Nephron (organoid): Measurements from ENCODE around the gene NPR3.

Experiments used
- H3K27ac Mint-ChIP-seq, 3 experiments: 2 replicates each; pipeline ENCODE4 v1.8.0; 2020; ENCODE audit warnings: mixed read lengths in 3 of 3, mild to moderate bottlenecking in 2 of 3, moderate library complexity in 1 of 3
- H3K27me3 Mint-ChIP-seq: 2 replicates; pipeline ENCODE4 v1.8.0; 2021; ENCODE audit warnings: low read depth, mild to moderate bottlenecking, moderate library complexity, mixed read lengths
- H3K36me3 Mint-ChIP-seq: 2 replicates; pipeline ENCODE4 v1.8.0; 2020; ENCODE audit warnings: low read depth, mixed read lengths
- H3K4me1 Mint-ChIP-seq: 2 replicates; pipeline ENCODE4 v1.8.0; 2020; ENCODE audit warnings: mixed read lengths
- H3K4me3 Mint-ChIP-seq, 3 experiments: 2 replicates each; pipeline ENCODE4 v1.8.0; 2020; ENCODE audit warnings: mild to moderate bottlenecking in 3 of 3, mixed read lengths in 3 of 3, moderate library complexity in 2 of 3
- H3K9me3 Mint-ChIP-seq: 2 replicates; pipeline ENCODE4 v1.8.0; 2020; ENCODE audit warnings: mixed read lengths
- TF ChIP-seq, protein P1 (sequence below), 3 experiments: fragments of 200-600 bp; sonication (generic); IDR thresholded peaks; one replicate each; pipeline ENCODE4 v1.5.0; 2021; ENCODE audit warnings: antibody characterized with exemption in 3 of 3; ENCODE audit not compliant: unreplicated experiment in 3 of 3

Gene NPR3

DNA sequence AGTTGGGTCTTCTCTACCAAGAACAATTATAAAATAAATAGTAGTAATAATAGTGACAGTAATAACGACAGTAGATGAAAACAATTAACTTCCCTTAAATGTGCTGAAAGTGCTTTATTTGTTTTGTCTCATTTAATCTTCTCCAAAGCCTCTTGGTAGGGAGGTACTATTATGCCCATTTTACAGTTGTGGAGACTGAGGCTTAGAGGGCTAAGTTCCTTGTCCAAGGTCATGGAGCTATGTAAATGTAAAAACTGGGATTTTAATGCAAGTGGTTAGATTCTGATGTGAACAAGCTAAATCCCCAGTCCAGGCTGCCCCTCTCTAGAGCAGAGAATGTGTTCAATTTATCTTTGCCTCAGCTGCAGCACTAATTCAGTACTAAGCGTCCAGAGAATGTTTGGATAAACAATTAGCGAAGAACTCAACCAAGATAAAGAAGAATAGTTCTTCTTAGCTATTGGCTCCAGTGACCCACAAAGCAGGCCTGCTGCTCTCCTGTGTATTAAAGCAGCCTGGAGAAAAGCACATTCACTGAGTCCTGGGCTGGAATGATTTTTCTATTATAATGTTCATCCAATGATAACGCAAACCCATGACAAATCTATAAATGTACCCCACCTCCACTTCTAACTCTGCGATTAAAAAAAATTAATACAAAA, 68.8 kb downstream of the NPR3 start:
- Mint-ChIP-seq H3K36me3 (no peaks in the 10 kb centered on the region), H3K27ac (no peak overlapping the region), H3K9me3 (no peaks in the 10 kb centered on the region), H3K27me3 (peaks cover 6% of the 10 kb centered on the region), H3K4me1 (no peaks in the 10 kb centered on the region), H3K4me3 (no peak overlapping the region)
- TF ChIP-seq, protein P1, sequence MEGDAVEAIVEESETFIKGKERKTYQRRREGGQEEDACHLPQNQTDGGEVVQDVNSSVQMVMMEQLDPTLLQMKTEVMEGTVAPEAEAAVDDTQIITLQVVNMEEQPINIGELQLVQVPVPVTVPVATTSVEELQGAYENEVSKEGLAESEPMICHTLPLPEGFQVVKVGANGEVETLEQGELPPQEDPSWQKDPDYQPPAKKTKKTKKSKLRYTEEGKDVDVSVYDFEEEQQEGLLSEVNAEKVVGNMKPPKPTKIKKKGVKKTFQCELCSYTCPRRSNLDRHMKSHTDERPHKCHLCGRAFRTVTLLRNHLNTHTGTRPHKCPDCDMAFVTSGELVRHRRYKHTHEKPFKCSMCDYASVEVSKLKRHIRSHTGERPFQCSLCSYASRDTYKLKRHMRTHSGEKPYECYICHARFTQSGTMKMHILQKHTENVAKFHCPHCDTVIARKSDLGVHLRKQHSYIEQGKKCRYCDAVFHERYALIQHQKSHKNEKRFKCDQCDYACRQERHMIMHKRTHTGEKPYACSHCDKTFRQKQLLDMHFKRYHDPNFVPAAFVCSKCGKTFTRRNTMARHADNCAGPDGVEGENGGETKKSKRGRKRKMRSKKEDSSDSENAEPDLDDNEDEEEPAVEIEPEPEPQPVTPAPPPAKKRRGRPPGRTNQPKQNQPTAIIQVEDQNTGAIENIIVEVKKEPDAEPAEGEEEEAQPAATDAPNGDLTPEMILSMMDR (IDR thresholded peaks at IDR 0.05; ENCODE audit: unreplicated experiment in 3 of 3) = no peak

DNA sequence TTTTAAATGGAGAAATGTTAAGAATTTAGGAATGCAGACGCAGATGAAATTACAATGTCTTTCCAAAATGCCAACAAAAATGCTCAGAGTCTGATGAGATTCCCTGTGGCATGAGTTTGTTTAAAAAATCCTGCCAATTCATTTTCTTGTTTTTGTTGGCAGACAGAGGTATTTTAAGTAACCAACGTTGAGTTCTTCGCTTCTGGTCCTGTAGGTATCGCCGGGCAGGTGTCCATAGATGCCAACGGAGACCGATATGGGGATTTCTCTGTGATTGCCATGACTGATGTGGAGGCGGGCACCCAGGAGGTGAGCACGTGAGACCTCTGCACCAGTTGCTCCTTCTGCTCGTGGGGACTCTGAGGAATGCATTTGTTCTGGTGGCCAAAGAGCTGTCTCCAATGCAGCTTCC, 69.4 kb downstream of the NPR3 start:
- Mint-ChIP-seq H3K4me1 (peaks cover 1% of the 10 kb centered on the region), H3K36me3 (no peaks in the 10 kb centered on the region), H3K27ac (no peak overlapping the region), H3K27me3 (peaks cover 7% of the 10 kb centered on the region), H3K9me3 (no peaks in the 10 kb centered on the region), H3K4me3 (no peak overlapping the region)
- TF ChIP-seq, protein P1 (IDR thresholded peaks at IDR 0.05; ENCODE audit: unreplicated experiment in 3 of 3) = no peak

DNA sequence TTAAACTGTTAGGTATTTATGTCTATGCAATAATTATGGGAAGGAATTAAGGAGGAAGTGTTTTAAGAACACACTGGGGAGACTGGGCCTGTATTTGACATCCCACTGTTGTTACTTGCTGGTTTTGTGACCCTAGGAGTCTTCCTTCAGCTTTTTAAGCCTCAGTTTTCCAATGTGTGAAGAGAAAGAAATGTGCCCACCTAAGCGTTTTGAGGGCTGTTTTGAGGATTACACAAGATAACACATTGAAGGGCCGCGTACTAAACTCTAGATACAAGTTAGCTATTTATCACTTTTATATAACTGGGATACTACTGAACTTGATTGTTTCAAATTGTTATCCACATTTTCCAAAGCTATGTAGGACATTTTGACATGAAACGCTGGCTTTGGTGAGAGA, 72.5 kb downstream of the NPR3 start:
- TF ChIP-seq, protein P1 (IDR thresholded peaks at IDR 0.05; ENCODE audit: unreplicated experiment in 3 of 3) = no peak

DNA sequence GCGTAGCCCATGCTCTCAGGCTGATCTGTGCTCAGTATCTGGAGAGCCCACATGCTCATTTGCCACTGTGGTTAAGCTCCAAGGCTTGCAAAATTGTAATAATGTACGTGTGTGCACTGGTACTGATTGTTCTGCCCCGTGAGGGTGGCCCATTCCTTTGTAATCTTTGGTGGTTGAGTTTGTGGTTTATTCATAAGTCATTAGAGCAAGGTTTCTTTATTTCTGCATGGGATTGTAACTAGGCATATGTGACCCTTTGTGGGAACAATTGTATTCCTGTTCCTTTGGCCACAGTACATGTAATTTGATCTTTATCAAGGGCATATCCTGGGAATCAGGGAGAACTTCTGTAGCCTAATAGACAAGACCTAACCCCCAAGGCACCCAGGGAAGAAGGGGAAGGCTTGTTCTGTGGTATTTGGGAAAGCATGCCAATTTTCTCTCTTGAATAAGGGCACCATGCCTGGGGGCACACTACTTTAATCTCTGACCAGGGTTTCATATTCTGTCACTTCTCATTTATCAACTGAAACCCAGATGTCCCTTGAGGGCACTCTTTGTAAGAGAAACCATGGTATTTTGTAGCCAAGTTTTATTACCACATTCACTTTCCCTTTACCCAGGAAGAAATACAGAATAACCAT, 74.6 kb downstream of the NPR3 start:
- Mint-ChIP-seq H3K36me3 (peaks cover 4% of the 10 kb centered on the region), H3K4me1 (peaks cover 8% of the 10 kb centered on the region), H3K9me3 (no peaks in the 10 kb centered on the region), H3K4me3 (no peak overlapping the region), H3K27me3 (peaks cover 4% of the 10 kb centered on the region), H3K27ac (no peak overlapping the region)
- TF ChIP-seq, protein P1 (IDR thresholded peaks at IDR 0.05; ENCODE audit: unreplicated experiment in 3 of 3) = no peak

More for the DNA sequence above, 72.5 kb downstream of the NPR3 start:
- Mint-ChIP-seq H3K27me3 (peaks cover 7% of the 10 kb centered on the region), H3K4me3 (no peak overlapping the region), H3K36me3 (peaks cover 4% of the 10 kb centered on the region), H3K27ac (no peak overlapping the region), H3K4me1 (peaks cover 8% of the 10 kb centered on the region), H3K9me3 (no peaks in the 10 kb centered on the region)

DNA sequence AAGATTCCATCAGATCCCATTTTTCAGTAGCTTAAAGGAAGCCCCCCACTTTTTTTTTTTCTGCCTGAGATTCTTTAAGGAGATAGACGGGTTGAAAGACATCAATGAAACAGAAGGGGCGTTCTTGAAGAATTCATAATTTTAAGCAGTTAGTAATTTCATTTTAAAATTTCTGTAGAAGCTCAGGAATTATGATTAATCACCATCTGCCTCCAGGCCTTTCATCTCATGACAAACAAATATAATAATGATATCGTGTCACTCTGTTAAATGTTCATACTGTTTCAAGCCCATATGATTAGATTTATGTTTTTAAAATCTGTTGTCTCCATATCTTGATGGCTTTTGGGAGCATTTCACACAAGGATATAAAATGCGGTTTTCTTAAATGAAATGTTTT, 75.2 kb downstream of the NPR3 start:
- H3K4me1 Mint-ChIP-seq = peaks cover 8% of the 10 kb centered on the region
- H3K27ac Mint-ChIP-seq = no peak overlapping the region
- peaks cover 4% of the 10 kb centered on the region for H3K27me3 Mint-ChIP-seq
- peaks cover 4% of the 10 kb centered on the region for H3K36me3 Mint-ChIP-seq
- no peak overlapping the region for H3K4me3 Mint-ChIP-seq
- TF ChIP-seq, protein P1 (IDR thresholded peaks at IDR 0.05; ENCODE audit: unreplicated experiment in 3 of 3) = no peak
- no peaks in the 10 kb centered on the region for H3K9me3 Mint-ChIP-seq
